Effector memory CD4-positive, alpha-beta T cell (primary cell): ENCODE data around the gene PRKCE.

Experiments
- DNase-seq, 3 donors: peaks; one replicate each; pipeline ENCODE4 v3.0.0-alpha.2; 2020
- H3K27ac ChIP-seq: 2 replicates; pipeline ENCODE4 v1.7.0; 2013; ENCODE audit warnings: mild to moderate bottlenecking, low read length, moderate library complexity; ENCODE audit not compliant: insufficient read depth, poor library complexity, severe bottlenecking
- H3K27me3 ChIP-seq: replicated peaks from 2 replicates; pipeline ENCODE4 v1.7.0; 2013; ENCODE audit warnings: mild to moderate bottlenecking, low read length; ENCODE audit not compliant: insufficient read depth, control insufficient read depth, poor library complexity, severe bottlenecking
- H3K36me3 ChIP-seq: 2 replicates; pipeline ENCODE4 v1.7.0; 2013; ENCODE audit warnings: mild to moderate bottlenecking, low read length, moderate library complexity; ENCODE audit not compliant: control insufficient read depth, insufficient read depth
- H3K4me1 ChIP-seq: 2 replicates; pipeline ENCODE4 v1.7.0; 2013; ENCODE audit warnings: low read length, mild to moderate bottlenecking; ENCODE audit not compliant: control insufficient read depth, insufficient read depth, poor library complexity, severe bottlenecking
- H3K4me3 ChIP-seq: 2 replicates; pipeline ENCODE4 v1.7.0; 2013; ENCODE audit warnings: low read length, low read depth, mild to moderate bottlenecking; ENCODE audit not compliant: insufficient read depth, poor library complexity, severe bottlenecking
- H3K9me3 ChIP-seq: 2 replicates; pipeline ENCODE4 v1.7.0; 2013; ENCODE audit warnings: mild to moderate bottlenecking, low read length, moderate library complexity; ENCODE audit not compliant: control insufficient read depth

Gene PRKCE

DNA sequence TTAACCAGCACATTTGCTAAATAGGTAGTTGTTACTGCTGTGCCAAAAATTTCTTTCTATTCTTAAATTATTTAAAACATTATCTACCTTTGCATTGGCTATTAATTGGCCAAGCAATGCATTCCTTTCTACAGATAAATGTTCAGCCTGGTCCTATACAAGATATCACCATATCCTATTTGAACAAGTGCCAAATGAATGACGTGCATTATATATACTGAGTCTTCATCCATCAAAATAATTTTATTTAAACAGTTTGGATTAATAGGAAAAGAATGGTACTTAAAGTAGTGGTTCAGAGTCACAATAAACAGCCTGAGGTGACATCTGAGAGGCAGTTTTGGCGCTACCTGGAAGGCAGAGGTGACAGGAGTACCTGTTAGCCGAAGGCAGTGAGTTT, 415.6 kb downstream of the PRKCE start:
- H3K4me3 ChIP-seq, result no peak overlapping the region
- H3K27ac ChIP-seq, result no peak overlapping the region

DNA sequence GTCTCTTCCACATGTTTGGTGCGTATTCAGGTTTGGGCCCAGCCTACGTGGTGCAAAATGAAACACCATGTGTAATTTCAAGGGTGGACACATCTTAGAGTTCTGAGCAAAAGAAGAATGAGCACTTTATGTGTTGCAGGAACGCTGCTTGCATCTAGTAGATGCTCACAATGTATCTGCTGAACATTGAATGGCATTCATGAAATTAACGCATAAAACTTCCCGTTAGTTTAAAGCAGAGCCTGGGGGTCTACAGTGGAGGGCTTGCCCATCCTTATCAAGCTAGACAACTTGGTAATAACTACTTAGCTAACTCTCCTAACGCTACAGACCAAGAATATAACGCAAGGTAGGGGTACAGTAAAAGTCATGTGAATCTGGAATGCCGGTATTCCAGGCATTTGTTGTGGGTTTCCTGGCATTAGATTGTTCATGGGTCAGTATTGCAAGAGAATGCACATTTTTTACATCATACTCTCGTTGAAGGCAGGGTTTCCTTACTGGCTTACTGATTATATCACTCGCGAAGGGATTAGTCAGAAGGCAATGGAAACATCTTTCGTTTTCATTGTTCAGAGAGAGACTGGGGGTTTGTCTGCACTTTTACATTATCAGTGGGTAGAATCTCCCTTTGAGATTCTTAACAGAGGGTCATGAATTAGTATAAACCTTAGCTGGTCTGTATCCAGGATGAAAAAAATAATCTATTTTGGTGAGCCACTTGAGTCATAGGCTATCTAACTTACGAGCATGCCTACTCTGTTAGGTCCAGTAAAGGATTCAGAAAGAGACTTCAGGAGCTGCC, 416.2 kb downstream of the PRKCE start:
- Histone ChIP-seq H3K9me3 (no peaks in the 10 kb centered on the region), H3K36me3 (no peaks in the 10 kb centered on the region), H3K4me1 (no peaks in the 10 kb centered on the region), H3K27ac (no peak overlapping the region), H3K4me3 (no peak overlapping the region), H3K27me3 (no peaks in the 10 kb centered on the region)
- no peak for DNase-seq

More for the DNA sequence above, 415.6 kb downstream of the PRKCE start:
- no peaks in the 10 kb centered on the region for H3K36me3 ChIP-seq
- H3K27me3 ChIP-seq, result no peaks in the 10 kb centered on the region
- H3K4me1 ChIP-seq, result no peaks in the 10 kb centered on the region
- no peak for DNase-seq
- no peaks in the 10 kb centered on the region for H3K9me3 ChIP-seq

DNA sequence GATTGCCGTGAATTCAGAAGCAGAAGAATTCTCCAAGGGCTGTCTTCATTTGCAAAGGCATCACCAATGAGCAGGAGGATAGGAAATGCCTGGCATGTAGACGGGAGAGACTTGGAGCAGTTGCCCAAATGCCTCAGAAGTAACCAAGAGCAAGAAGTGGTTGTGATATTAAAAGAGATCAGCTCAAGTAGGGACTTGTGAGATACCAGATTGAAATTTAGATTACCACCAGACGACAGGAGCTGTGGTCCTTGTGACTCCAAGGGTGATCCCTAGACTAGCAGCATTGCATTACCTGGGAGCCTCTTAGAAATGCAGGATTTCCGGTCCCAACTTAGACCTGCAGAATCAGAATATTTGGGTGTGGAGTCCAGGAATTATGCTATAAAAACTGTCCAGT, 417.2 kb downstream of the PRKCE start:
- H3K27ac ChIP-seq, result no peak overlapping the region
- DNase-seq, result no peak
- H3K27me3 ChIP-seq, result no peaks in the 10 kb centered on the region
- no peaks in the 10 kb centered on the region for H3K36me3 ChIP-seq
- H3K9me3 ChIP-seq, result no peaks in the 10 kb centered on the region
- no peak overlapping the region for H3K4me3 ChIP-seq
- no peaks in the 10 kb centered on the region for H3K4me1 ChIP-seq

DNA sequence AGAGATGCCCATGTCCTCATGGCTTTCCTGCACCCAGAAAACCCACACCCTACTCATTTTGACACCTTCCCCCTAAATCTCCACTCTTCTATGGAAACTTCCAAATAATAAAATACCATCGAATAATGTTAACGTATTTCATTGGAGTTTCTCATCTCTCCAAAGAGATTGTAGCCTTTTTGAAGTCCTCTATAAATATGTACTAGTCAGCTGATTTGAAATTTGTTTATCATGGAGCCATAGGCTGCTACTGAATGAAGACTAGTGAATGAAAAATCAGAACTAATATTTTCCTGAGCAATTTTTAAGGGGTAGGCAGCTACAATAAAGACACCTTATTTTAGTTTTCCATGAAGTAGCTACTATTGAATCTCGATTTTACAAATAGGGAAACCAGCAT, 419.6 kb downstream of the PRKCE start:
- H3K4me1 ChIP-seq, result no peaks in the 10 kb centered on the region
- DNase-seq, result no peak
- no peaks in the 10 kb centered on the region for H3K9me3 ChIP-seq
- H3K27ac ChIP-seq, result no peak overlapping the region
- no peaks in the 10 kb centered on the region for H3K36me3 ChIP-seq
- H3K27me3 ChIP-seq, result no peaks in the 10 kb centered on the region
- H3K4me3 ChIP-seq, result no peak overlapping the region

DNA sequence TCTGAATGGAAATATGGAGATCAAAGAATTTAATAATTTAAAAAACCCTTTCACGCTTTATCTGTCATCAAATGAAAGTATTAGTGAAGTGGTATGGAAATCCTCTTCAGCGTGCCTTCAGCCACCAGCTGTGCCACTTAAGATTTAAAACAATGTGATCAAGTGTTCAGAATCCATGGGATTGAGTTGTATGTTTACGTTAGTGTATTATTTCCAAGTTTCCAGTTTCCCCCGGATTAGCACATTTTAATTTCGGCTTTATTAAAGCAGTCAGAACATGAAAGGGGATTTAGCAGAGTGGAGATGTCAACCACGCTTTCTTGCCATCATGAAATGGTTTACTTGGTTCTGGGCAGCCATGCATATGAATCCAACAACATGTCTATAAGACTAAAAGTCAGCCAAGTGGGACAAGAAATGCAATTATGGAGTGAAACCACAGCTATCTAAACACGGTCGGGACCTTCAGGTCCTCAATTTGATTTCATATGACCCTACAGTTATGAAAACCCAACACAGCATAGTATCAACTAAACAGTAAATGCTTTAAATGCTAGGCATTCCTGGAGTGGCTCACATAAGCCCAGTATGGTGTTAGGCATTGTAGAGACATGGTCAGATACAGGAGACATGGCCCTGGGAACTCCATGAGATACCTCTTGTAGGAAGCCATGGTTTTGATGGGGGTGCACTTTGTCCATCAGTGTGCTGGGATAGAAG, 420.8 kb downstream of the PRKCE start:
- Histone ChIP-seq H3K36me3 (no peaks in the 10 kb centered on the region), H3K4me3 (no peak overlapping the region), H3K27ac (no peak overlapping the region), H3K4me1 (no peaks in the 10 kb centered on the region), H3K9me3 (no peaks in the 10 kb centered on the region), H3K27me3 (no peaks in the 10 kb centered on the region)
- no peak for DNase-seq

DNA sequence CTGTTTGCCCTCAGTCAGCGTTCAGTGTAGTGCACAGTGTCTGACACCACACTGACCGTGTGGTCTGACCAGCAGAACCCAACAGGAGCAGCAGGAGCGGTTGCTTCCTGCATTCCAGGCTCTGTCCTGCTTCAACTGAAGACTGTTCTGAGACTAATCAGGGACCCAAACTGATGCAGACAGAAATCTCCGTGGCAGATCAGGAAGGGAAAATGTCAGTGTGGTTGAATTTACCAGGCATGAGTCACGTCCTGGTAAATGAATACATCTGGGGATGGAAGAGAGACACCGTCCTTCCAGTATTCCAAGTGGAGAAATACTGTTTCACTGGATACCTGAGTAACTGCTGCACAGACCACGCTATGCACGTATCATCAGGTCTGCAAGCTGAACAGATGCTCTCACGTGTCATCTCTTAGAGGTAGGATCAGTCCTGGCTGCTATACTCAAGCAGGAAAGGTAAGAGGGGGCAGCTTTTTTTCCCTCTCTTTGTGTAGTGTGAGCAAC, 422.1 kb downstream of the PRKCE start:
- DNase-seq, result no peak
- Histone ChIP-seq H3K4me1 (no peaks in the 10 kb centered on the region), H3K27me3 (no peaks in the 10 kb centered on the region), H3K4me3 (no peak overlapping the region), H3K36me3 (no peaks in the 10 kb centered on the region), H3K9me3 (no peaks in the 10 kb centered on the region), H3K27ac (no peak overlapping the region)

DNA sequence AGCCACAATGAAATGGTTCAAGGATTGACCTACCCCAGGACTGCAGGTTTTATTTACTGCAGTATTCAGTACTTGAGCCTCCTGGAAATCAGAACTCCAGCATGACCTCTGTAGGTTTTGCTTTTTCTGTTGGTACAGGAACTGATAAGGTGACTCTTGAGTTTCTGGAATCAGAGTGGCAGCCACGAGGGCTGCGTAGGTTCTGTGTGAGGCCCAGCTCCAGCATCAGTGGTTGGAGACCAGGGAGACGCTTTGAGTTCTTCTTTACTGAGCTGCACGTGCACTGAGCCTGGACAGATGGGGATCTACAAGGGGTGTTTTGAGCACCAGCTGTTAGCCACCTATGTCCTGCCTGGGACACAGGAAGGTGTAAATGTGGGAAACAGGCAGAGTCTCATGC, 423.0 kb downstream of the PRKCE start:
- no peak for DNase-seq
- Histone ChIP-seq H3K27ac (no peak overlapping the region), H3K4me1 (no peaks in the 10 kb centered on the region), H3K36me3 (no peaks in the 10 kb centered on the region), H3K9me3 (no peaks in the 10 kb centered on the region), H3K27me3 (no peaks in the 10 kb centered on the region), H3K4me3 (no peak overlapping the region)

GRCh38 chr2:46075848-46076247, 424.4 kb downstream of the PRKCE start:
- H3K27ac ChIP-seq, result no peak overlapping the region
- H3K4me3 ChIP-seq, result no peak overlapping the region
- DNase-seq, result no peak
- H3K36me3 ChIP-seq, result no peaks in the 10 kb centered on the region
- no peaks in the 10 kb centered on the region for H3K27me3 ChIP-seq
- H3K9me3 ChIP-seq, result no peaks in the 10 kb centered on the region
- no peaks in the 10 kb centered on the region for H3K4me1 ChIP-seq

GRCh38 chr2:46076251-46076650, 424.8 kb downstream of the PRKCE start:
- Histone ChIP-seq H3K4me1 (no peaks in the 10 kb centered on the region), H3K27me3 (no peaks in the 10 kb centered on the region), H3K36me3 (no peaks in the 10 kb centered on the region), H3K27ac (no peak overlapping the region), H3K9me3 (no peaks in the 10 kb centered on the region), H3K4me3 (no peak overlapping the region)
- DNase-seq, result no peak

DNA sequence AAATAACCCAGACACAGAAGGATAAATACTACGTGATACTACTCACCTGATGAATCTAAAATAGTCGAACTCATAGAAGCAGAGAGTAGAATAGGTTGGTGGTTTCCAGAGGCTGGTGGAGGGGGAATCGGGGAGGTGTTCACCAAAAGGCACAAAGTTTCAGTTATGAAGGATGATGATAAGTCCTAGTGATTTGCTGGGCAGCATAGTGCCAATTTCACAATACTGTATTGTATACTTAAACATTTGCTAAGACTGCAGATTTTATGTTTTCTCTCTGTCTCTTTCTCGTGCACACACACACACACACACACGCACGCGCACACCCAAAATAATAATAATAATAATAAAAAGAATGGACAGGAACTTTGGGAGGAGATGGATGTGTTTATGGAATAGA, 425.4 kb downstream of the PRKCE start:
- Histone ChIP-seq H3K4me3 (no peak overlapping the region), H3K27me3 (no peaks in the 10 kb centered on the region), H3K27ac (no peak overlapping the region), H3K9me3 (no peaks in the 10 kb centered on the region), H3K36me3 (no peaks in the 10 kb centered on the region), H3K4me1 (no peaks in the 10 kb centered on the region)
- DNase-seq, result no peak
